ENCODE measurements around the gene MAD1L1.
A peak's percentile ranks its signal among the peaks of the same experiment; 100 is the strongest.

Gene MAD1L1

DNA sequence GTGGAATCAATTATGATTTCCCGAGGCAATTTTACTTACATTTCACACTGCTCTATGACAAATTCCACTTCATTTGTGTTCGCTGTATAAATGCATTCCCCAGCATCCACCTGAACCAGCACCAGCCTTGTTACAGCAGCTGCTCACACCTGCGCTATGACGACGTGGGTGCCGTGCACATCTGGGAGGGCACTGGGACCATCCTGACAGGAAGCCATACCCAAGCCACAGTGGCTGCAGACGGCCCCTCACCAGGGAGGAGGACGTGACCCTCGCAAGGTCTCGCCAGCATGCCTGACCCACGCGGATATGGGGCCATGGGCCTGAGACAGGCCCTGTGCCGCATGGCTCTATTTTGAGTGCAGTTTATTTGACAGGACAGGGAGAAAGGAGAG, 201.3 kb downstream of the MAD1L1 start:
- Histone ChIP-seq H3K27ac (ENCODE audit: poor library complexity, severe bottlenecking) (no peak overlapping the region), H3K27me3 (ENCODE audit: insufficient read depth, poor library complexity, severe bottlenecking) (no peaks in the 10 kb centered on the region), H3K4me1 (ENCODE audit: insufficient read depth, poor library complexity, severe bottlenecking) (no peaks in the 10 kb centered on the region), H3K36me3 (ENCODE audit: low read depth) (no peaks in the 10 kb centered on the region), H3K9me3 (ENCODE audit: severe bottlenecking) (no peaks in the 10 kb centered on the region), H3K4me3 (ENCODE audit: severe bottlenecking) (no peak overlapping the region)
- ATAC-seq (ENCODE audit: low read depth): no peak
- TF ChIP-seq, protein P1, sequence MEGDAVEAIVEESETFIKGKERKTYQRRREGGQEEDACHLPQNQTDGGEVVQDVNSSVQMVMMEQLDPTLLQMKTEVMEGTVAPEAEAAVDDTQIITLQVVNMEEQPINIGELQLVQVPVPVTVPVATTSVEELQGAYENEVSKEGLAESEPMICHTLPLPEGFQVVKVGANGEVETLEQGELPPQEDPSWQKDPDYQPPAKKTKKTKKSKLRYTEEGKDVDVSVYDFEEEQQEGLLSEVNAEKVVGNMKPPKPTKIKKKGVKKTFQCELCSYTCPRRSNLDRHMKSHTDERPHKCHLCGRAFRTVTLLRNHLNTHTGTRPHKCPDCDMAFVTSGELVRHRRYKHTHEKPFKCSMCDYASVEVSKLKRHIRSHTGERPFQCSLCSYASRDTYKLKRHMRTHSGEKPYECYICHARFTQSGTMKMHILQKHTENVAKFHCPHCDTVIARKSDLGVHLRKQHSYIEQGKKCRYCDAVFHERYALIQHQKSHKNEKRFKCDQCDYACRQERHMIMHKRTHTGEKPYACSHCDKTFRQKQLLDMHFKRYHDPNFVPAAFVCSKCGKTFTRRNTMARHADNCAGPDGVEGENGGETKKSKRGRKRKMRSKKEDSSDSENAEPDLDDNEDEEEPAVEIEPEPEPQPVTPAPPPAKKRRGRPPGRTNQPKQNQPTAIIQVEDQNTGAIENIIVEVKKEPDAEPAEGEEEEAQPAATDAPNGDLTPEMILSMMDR (IDR thresholded peaks at IDR 0.05; ENCODE audit: poor library complexity, severe bottlenecking): no peak
- DNase-seq (ENCODE audit: low spot score): peak; percentile 39

GRCh38 chr7:2030475-2031450, 202.0 kb downstream of the MAD1L1 start:
- H3K4me1 ChIP-seq (ENCODE audit: insufficient read depth, poor library complexity, severe bottlenecking): no peaks in the 10 kb centered on the region
- peak; percentile 30 for DNase-seq (ENCODE audit: low spot score)
- TF ChIP-seq, protein P1 (IDR thresholded peaks at IDR 0.05; ENCODE audit: poor library complexity, severe bottlenecking): no peak
- no peak for ATAC-seq (ENCODE audit: low read depth)
- H3K9me3 ChIP-seq (ENCODE audit: severe bottlenecking): peaks cover under 1% of the 10 kb centered on the region
- H3K27me3 ChIP-seq (ENCODE audit: insufficient read depth, poor library complexity, severe bottlenecking): no peaks in the 10 kb centered on the region
- H3K4me3 ChIP-seq (ENCODE audit: severe bottlenecking): no peak overlapping the region
- no peak overlapping the region for H3K27ac ChIP-seq (ENCODE audit: poor library complexity, severe bottlenecking)
- H3K36me3 ChIP-seq (ENCODE audit: low read depth): no peaks in the 10 kb centered on the region

GRCh38 chr7:2029936-2030335, 202.8 kb downstream of the MAD1L1 start:
- DNase-seq (ENCODE audit: low spot score) (peak; percentile 52), ATAC-seq (ENCODE audit: low read depth) (no peak)
- no peak overlapping the region for H3K4me3 ChIP-seq (ENCODE audit: severe bottlenecking)
- peaks cover 9% of the 10 kb centered on the region for H3K9me3 ChIP-seq (ENCODE audit: severe bottlenecking)
- no peaks in the 10 kb centered on the region for H3K4me1 ChIP-seq (ENCODE audit: insufficient read depth, poor library complexity, severe bottlenecking)
- H3K27me3 ChIP-seq (ENCODE audit: insufficient read depth, poor library complexity, severe bottlenecking): no peaks in the 10 kb centered on the region
- TF ChIP-seq, protein P1 (IDR thresholded peaks at IDR 0.05; ENCODE audit: poor library complexity, severe bottlenecking): no peak
- H3K27ac ChIP-seq (ENCODE audit: poor library complexity, severe bottlenecking): no peak overlapping the region
- 0 out of 2 replicates have a peak, but pooled peaks cover 3% of the 10 kb centered on the region for H3K36me3 ChIP-seq (ENCODE audit: low read depth)

DNA sequence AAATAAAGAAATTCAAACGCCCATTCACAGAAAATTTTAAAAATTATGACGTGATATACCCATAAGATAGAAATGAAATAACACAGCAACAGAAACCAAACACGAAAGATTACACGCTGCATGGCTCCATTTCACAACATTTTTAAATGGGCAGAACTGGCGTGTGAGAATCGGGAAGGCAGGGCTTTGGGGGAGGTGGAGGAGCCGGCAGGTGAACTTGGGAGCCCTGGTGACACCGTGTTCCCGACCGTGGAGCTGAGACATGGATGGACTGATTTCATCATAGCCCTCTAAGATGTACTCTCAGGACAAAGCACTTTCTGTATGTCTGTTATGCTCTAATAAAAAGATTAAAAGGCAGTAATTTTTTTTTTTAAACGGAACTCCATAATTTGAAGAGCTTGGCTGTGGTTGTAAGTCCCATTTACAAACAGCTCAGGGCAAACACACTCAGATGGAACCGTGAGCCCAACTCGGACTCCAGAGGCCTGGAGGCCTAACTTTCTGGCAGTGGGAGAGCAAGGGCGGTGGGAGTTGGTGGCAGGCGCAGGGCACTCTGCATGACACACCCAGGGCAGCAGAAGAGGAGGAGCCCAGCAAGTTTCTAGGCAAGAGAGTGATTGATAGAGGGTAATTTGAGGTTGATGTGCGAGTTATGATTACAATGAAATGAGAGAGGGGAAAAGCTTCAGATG, 203.4 kb downstream of the MAD1L1 start:
- TF ChIP-seq, protein P1 (IDR thresholded peaks at IDR 0.05; ENCODE audit: poor library complexity, severe bottlenecking): no peak
- DNase-seq (ENCODE audit: low spot score) (peak; percentile 25), ATAC-seq (ENCODE audit: low read depth) (no peak)
- Histone ChIP-seq H3K4me3 (ENCODE audit: severe bottlenecking) (no peak overlapping the region), H3K9me3 (ENCODE audit: severe bottlenecking) (peaks cover 15% of the 10 kb centered on the region), H3K27me3 (ENCODE audit: insufficient read depth, poor library complexity, severe bottlenecking) (no peaks in the 10 kb centered on the region), H3K27ac (ENCODE audit: poor library complexity, severe bottlenecking) (no peak overlapping the region), H3K4me1 (ENCODE audit: insufficient read depth, poor library complexity, severe bottlenecking) (no peaks in the 10 kb centered on the region), H3K36me3 (ENCODE audit: low read depth) (0 out of 2 replicates have a peak, but pooled peaks cover 3% of the 10 kb centered on the region)

Measured in RWPE2 (cell line).